HepG2 (cell line): ENCODE data around the gene MARS1. TPM values are rescaled to one million over a fixed set of nuclear protein-coding genes. Genes with fewer than 3 reads are reported as not detected.

Experiments
- BCL3 ChIP-seq: sonication (generic); formaldehyde crosslinking; IDR thresholded peaks from 2 replicates; pipeline ENCODE4 v1.5.1; 2020; ENCODE audit warnings: mild to moderate bottlenecking, missing genetic modification reagents, moderate library complexity
- HIVEP1 ChIP-seq: sonication (generic); formaldehyde crosslinking; IDR thresholded peaks from 2 replicates; pipeline ENCODE4 v1.4.0; 2020; ENCODE audit warnings: mild to moderate bottlenecking, missing genetic modification reagents
- HMG20A ChIP-seq: IDR thresholded peaks from 2 replicates; pipeline ENCODE4 v1.6.1; 2016; ENCODE audit warnings: borderline replicate concordance
- IKZF5 ChIP-seq: IDR thresholded peaks from 2 replicates; pipeline ENCODE4 v1.6.1; 2018; ENCODE audit warnings: missing genetic modification reagents, mild to moderate bottlenecking, missing compliant biosample characterization
- KDM1A ChIP-seq: IDR thresholded peaks from 2 replicates; pipeline ENCODE4 v1.6.1; 2016; ENCODE audit warnings: missing compliant biosample characterization
- MAZ ChIP-seq, 2 experiments: sonication (generic) in 1 of 2; formaldehyde crosslinking in 1 of 2; IDR thresholded peaks; 2 replicates each; pipeline versions ENCODE4 v1.5.0 to v1.6.1; 2012 to 2020; ENCODE audit warnings: low read depth in 2 of 2, mild to moderate bottlenecking in 2 of 2, borderline replicate concordance in 1 of 2, improper control_type of control experiment in 1 of 2, low read length in 1 of 2, missing genetic modification reagents in 1 of 2, moderate library complexity in 1 of 2
- MED8 ChIP-seq: sonication (generic); formaldehyde crosslinking; IDR thresholded peaks from 2 replicates; pipeline ENCODE4 v1.8.1; 2023; ENCODE audit warnings: mild to moderate bottlenecking, missing genetic modification reagents; ENCODE audit not compliant: insufficient replicate concordance
- MIXL1 ChIP-seq: IDR thresholded peaks from 2 replicates; pipeline ENCODE4 v1.6.1; 2016
- PHF8 ChIP-seq: sonication (generic); formaldehyde crosslinking; IDR thresholded peaks from 2 replicates; pipeline ENCODE4 v1.5.0; 2020; ENCODE audit warnings: missing genetic modification reagents
- RXRB ChIP-seq: IDR thresholded peaks from 2 replicates; pipeline ENCODE4 v1.6.1; 2016; ENCODE audit warnings: borderline replicate concordance, missing genetic modification reagents, missing compliant biosample characterization
- SCMH1 ChIP-seq: sonication (generic); formaldehyde crosslinking; IDR thresholded peaks from 2 replicates; pipeline ENCODE4 v1.9.0; 2021; ENCODE audit warnings: missing genetic modification reagents, mild to moderate bottlenecking, borderline replicate concordance
- SP4 ChIP-seq: sonication (generic); formaldehyde crosslinking; IDR thresholded peaks from 2 replicates; pipeline ENCODE4 v1.8.1; 2023; ENCODE audit warnings: mild to moderate bottlenecking, missing genetic modification reagents
- TIGD3 ChIP-seq: sonication (generic); formaldehyde crosslinking; IDR thresholded peaks from 2 replicates; pipeline ENCODE4 v1.5.1; 2020; ENCODE audit warnings: mild to moderate bottlenecking, missing genetic modification reagents, borderline replicate concordance
- TMF1 ChIP-seq: sonication (generic); formaldehyde crosslinking; IDR thresholded peaks from 2 replicates; pipeline ENCODE4 v1.8.1; 2022; ENCODE audit warnings: low read depth, missing genetic modification reagents
- TOPORS ChIP-seq: sonication (generic); formaldehyde crosslinking; IDR thresholded peaks from 2 replicates; pipeline ENCODE4 v1.8.0; 2023; ENCODE audit warnings: mild to moderate bottlenecking, missing genetic modification reagents
- ZBTB1 ChIP-seq: sonication (generic); formaldehyde crosslinking; IDR thresholded peaks from 2 replicates; pipeline ENCODE4 v1.4.0; 2020; ENCODE audit warnings: missing genetic modification reagents, borderline replicate concordance
- ZNF180 ChIP-seq: sonication (generic); formaldehyde crosslinking; IDR thresholded peaks from 2 replicates; pipeline ENCODE4 v1.4.0; 2020; ENCODE audit warnings: low read depth, missing genetic modification reagents, borderline replicate concordance
- ZNF441 ChIP-seq: sonication (generic); formaldehyde crosslinking; IDR thresholded peaks from 2 replicates; pipeline ENCODE4 v1.7.0; 2021; ENCODE audit warnings: missing genetic modification reagents, borderline replicate concordance
- ZNF546 ChIP-seq: sonication (generic); formaldehyde crosslinking; conservative IDR thresholded peaks from 2 replicates; pipeline ENCODE4 v1.8.1; 2023; ENCODE audit warnings: mild to moderate bottlenecking, missing genetic modification reagents
- ZNF639 ChIP-seq: conservative IDR thresholded peaks from 2 replicates; pipeline ENCODE4 v1.6.1; 2018; ENCODE audit warnings: missing genetic modification reagents
- ZNF703 ChIP-seq: sonication (generic); formaldehyde crosslinking; IDR thresholded peaks from 2 replicates; pipeline ENCODE4 v1.5.1; 2020; ENCODE audit warnings: missing genetic modification reagents, mild to moderate bottlenecking, moderate library complexity, borderline replicate concordance
- ZNF816 ChIP-seq: sonication (generic); formaldehyde crosslinking; IDR thresholded peaks from 2 replicates; pipeline ENCODE4 v1.8.0; 2022; ENCODE audit warnings: missing genetic modification reagents, mild to moderate bottlenecking, borderline replicate concordance
- polyA plus RNA-seq, 8 experiments: library from polyadenylated mRNA; depleted of rRNA in 3 of 8; stranded (reverse) in 7 of 8; unstranded in 1 of 8; fragments of >200 nt; fragmentation: Illumina TruSeq in 4 of 8; extraction: Trizol in 4 of 8; gene quantifications; 2 replicates each; pipeline versions ENCODE4 v1.2.1 to v1.2.3, GENCODE V29; 2011 to 2016; ENCODE audit warnings: low read depth in 4 of 8, missing spikeins in 1 of 8, mixed read lengths in 1 of 8; ENCODE audit not compliant: insufficient read depth in 1 of 8
- total RNA-seq, 5 experiments: library from RNA; depleted of rRNA; stranded (reverse); fragments of >200 nt; fragmentation: Illumina TruSeq; extraction: Trizol; gene quantifications; 2 replicates each; pipeline ENCODE4 v1.2.3, GENCODE V29; 2016; ENCODE audit warnings: low read depth in 1 of 5

Gene MARS1
- total and polyA plus RNA-seq, 2 of the 13 experiments (the other 11 are each of a cell fraction or from before 2014, with no cell fraction given) = 115 to 181 TPM

GRCh38 chr12:57454566-57455373 is 33.1 kb upstream of the MARS1 start, which contains the start of gene INHBE (continued):
- 0 out of 2 replicates have a peak, but pooled peaks have one; percentile 59 for TF ChIP-seq ZNF639 (CRISPR knock-in tag)
- TF ChIP-seq MED8 (CRISPR knock-in tag) = peak; percentile 12
- peak; percentile 99 for TF ChIP-seq HIVEP1 (CRISPR knock-in tag)
- peak; percentile 81; the same call in 1 of the 2 replicates for TF ChIP-seq TMF1 (CRISPR knock-in tag)
- TF ChIP-seq ZNF546 = peak; percentile 65; the same call in 1 of the 2 replicates
- no peak for TF ChIP-seq TIGD3 (CRISPR knock-in tag)
- no peak for TF ChIP-seq ZNF816
- TF ChIP-seq BCL3 (CRISPR knock-in tag) = peak; percentile 56; the same call in 1 of the 2 replicates
- TF ChIP-seq KDM1A (CRISPR knock-in tag) = peak; percentile 75; the same call in 1 of the 2 replicates
- TF ChIP-seq PHF8 (CRISPR knock-in tag) = peak; percentile 28; the same call in 1 of the 2 replicates
- no peak for TF ChIP-seq ZBTB1 (CRISPR knock-in tag)
- peak; percentile 85 for TF ChIP-seq HMG20A
- 0 out of 2 replicates have a peak, but pooled peaks have one; percentile 33 for TF ChIP-seq ZNF441
- TF ChIP-seq IKZF5 = peak; percentile 87
- peak; percentile 47 for TF ChIP-seq SP4 (CRISPR knock-in tag)
- TF ChIP-seq ZNF180 (CRISPR knock-in tag) = no peak
- peak; percentile 37; the same call in 1 of the 2 replicates for TF ChIP-seq MIXL1 (CRISPR knock-in tag)
- peak; percentile 80 for TF ChIP-seq MAZ (IDR thresholded peaks at IDR 0.05; ENCODE audit: borderline replicate concordance, low read depth, low read length)
- TF ChIP-seq MAZ (CRISPR knock-in tag; IDR thresholded peaks at IDR 0.05; ENCODE audit: low read depth) = peak; percentile 19; the same call in 1 of the 2 replicates
- TF ChIP-seq ZNF703 (CRISPR knock-in tag) = peak; percentile 68; the same call in 1 of the 2 replicates
- TF ChIP-seq SCMH1 (CRISPR knock-in tag) = no peak
- peak; percentile 84 for TF ChIP-seq TOPORS (CRISPR knock-in tag)
- peak; percentile 89 for TF ChIP-seq RXRB (CRISPR knock-in tag)
